GM12872 (cell line): Measurements from ENCODE around the gene SCAMP1.

Experiments used
- CTCF ChIP-seq: IDR thresholded peaks from 3 replicates; pipeline ENCODE4 v1.5.1; 2011; ENCODE audit warnings: low read depth, mild to moderate bottlenecking, low read length, moderate library complexity; ENCODE audit not compliant: insufficient read depth

Gene SCAMP1

GRCh38 chr5:78416677-78417425 is 56.4 kb downstream of the SCAMP1 start:
- TF ChIP-seq CTCF = no peak

- TF ChIP-seq CTCF = no peak
Measured at GRCh38 chr5:78419396-78419795, 59.0 kb downstream of the SCAMP1 start.

GRCh38 chr5:78420548-78420947 is 60.1 kb downstream of the SCAMP1 start:
- no peak for TF ChIP-seq CTCF

GRCh38 chr5:78424665-78425064 is 64.2 kb downstream of the SCAMP1 start:
- no peak for TF ChIP-seq CTCF

GRCh38 chr5:78429332-78429980 is 69.0 kb downstream of the SCAMP1 start:
- TF ChIP-seq CTCF = no peak

GRCh38 chr5:78430866-78431265 is 70.4 kb downstream of the SCAMP1 start:
- no peak for TF ChIP-seq CTCF

GRCh38 chr5:78433972-78434371 is 73.6 kb downstream of the SCAMP1 start:
- no peak for TF ChIP-seq CTCF
